IPS DF 4.7 (cell line): ENCODE results near the gene TOR1AIP1.
A peak's percentile ranks its signal among the peaks of the same experiment; 100 is the strongest.
"Not testable (repeated sequence)": the region's sequence is repeated elsewhere in the genome, so short reads cannot be mapped to it uniquely, and the experiment has no call there.

Experiments
- DNase-seq: peaks from one replicate; pipeline ENCODE4 v3.0.0-alpha.2; 2013; ENCODE audit warnings: low spot score; ENCODE audit errors: extremely low read depth

The TOR1AIP1 gene

GRCh38 chr1:179882253-179883039 is at the start of gene TOR1AIP1:
TOR1AIP1 (plus strand) TSS chr1:179882285; CDS start chr1:179882503, 218 bp downstream.
- peak; percentile 74 for DNase-seq

DNA sequence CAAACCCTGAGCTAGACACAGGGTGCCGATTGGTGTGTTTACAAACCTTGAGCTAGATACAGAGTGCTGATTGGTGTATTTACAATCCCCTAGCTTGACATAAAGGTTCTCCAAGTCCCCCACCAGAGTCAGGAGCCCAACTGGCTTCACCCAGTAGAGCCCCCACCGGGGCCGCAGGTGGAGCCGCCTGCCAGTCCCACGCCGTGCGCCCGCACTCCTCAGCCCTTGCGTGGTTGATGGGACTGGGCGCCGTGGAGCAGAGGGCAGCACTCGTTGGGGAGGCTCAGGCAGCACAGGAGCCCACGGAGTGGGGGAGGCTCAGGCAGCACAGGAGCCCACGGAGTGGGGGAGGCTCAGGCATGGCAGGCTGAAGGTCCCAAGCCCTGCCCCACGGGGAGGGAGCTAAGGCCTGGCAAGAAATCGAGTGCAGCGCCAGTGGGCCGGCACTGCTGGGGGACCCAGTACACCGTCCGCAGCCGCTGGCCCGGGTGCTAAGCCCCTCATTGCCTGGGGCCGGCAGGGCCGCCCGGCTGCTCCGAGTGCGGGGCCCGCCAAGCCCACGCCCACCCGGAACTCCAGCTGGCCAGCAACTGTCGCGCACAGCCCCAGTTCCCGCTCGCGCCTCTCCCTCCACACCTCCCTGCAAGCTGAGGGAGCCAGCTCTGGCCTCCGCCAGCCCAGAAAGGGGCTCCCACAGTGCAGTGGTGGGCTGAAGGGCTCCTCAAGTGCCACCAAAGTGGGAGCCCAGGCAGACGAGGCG is 45.2 kb upstream of the TOR1AIP1 start:
- DNase-seq, result not testable (repeated sequence)

DNA sequence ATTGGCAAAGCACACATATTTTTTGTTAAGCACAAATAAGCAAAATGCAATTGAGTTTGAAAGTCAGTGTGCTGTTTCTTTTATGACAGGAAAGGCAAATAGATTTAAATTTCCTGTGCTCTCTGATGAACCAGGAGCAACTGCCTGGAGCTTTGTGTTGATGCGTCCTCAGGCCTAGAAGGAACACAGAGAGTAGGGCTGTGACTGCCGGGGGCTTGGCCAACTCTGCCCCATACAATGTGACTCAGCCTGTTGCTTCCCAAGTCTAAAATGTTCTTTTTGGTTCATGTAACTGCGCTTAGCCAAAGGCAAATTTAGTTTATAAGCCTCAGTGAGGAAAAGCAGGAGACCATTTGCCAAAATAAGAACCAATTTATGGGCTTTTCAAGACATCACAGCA is 42.0 kb upstream of the TOR1AIP1 start:
- DNase-seq, result no peak

GRCh38 chr1:179848233-179848632 is 33.9 kb upstream of the TOR1AIP1 start:
- no peak for DNase-seq

DNA sequence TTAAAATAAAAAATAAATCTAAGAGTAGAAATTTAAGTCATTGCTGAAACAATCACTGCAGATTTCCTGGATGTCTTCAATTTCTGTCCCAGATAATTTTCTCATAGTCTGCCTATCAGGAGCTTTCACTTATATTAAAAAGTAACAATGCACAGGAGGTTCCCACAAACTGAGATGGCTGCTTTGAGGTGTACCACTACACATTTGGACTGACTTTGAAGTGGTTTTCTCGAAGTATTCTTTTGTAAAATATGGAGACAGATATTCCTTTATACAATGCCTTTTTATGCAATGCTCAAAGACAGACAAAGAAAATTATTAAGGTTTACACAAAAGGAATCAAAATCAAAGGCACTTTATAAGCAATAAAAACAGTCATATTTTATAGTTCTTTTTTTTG is 29.0 kb upstream of the TOR1AIP1 start:
- DNase-seq, result no peak

GRCh38 chr1:179855831-179856230 is 26.3 kb upstream of the TOR1AIP1 start:
- DNase-seq, result not testable (repeated sequence)

DNA sequence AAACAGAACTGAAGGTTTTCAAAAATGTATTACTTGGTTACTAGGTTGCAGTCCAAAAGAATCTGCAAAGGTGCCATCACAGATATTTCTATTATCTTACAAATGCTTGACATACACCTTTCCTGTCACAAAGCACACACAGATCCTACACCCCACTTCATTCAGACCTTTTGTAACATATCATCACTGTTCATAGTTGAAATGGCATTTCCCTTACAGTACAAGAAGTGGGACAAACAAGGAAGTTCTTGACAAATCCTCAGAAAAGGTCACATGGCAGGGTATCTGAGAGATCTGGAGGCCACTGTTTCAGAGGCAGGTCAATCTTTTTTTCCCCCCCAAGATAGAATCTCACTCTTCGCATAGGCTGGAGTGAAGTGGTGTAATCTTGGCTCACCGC is 25.8 kb upstream of the TOR1AIP1 start:
- no peak for DNase-seq

- DNase-seq, result no peak
Measured at GRCh38 chr1:179857009-179857408, 25.1 kb upstream of the TOR1AIP1 start.

DNA sequence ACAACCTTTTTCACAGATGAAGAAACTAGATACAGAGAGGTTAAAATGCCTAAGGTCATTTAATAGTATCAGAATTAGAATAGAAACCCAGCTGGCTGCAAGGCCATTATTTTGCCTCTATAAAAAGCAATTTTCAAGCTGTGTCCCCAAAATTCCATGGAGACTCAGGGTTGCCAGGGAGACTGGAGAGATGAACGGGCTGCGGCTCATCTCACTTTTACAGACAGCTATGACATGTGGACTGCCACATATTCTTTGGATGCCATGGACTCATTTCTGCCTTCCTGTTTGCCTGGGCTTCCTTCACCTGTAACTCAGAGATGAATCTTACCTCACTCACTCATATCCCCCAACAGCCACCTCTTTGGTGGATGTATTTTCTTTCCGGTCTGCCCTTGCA is 21.4 kb upstream of the TOR1AIP1 start:
- DNase-seq, result no peak

GRCh38 chr1:179865377-179865776 is 16.7 kb upstream of the TOR1AIP1 start:
- no peak for DNase-seq

GRCh38 chr1:179866616-179867015 is 15.5 kb upstream of the TOR1AIP1 start:
- no peak for DNase-seq

GRCh38 chr1:179867493-179868330 is 14.4 kb upstream of the TOR1AIP1 start:
- DNase-seq, result peak; percentile 11

DNA sequence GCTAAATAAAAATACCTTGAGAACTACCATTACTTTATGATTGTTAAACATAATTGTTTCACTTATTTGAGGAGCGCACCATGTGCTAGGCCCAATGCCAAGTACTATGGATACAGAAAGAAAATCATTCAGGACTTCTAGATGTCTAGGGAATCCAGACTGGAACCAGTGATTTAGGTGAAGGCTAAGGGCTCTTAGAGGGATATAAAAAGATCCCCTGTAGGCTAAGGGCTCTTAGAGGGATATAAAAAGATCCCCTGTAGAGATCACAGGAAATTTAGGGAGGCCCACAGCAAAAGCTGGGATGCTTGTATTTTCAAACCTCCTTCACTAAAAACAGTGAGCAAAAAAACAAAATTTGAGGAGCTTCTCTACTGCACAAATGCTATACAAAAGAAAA is 11.2 kb upstream of the TOR1AIP1 start:
- DNase-seq, result no peak

DNA sequence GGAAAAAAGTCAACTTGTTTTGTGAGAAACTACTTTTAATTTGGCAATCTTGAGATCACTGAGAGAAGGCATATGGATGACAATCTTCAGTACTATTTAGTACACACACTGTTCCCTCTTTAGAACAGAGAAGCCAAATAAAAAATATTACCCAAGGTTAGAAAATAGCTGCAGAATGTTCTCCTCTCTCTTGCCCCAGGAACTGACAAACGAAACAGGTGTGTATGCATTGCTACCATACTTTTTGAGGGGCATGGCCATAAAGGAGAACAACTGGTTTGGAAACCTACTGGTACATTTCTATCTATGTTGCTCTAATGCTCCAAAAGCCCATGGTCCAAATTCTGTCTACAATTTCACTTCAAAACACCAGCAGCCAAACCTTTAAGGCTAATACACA is 10.1 kb upstream of the TOR1AIP1 start:
- no peak for DNase-seq

DNA sequence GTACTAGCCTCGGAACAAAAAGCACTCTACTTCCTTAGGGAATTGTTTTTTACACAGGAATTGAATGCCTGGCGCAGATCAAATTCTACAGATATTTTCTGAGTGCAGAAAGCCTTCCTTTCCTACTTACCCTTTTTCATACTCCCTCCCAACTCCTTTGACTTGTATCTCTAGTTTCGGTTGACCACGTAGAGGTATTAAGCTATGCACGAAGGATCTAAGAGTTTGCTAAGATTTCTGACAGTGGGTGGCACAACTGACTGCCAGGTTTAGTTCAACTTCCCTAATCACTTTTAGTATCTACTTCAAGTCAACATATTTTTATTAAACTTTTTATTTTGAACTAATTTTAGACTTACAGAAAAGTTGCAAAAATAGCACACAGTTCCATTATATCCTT is 9.5 kb upstream of the TOR1AIP1 start:
- DNase-seq, result no peak

DNA sequence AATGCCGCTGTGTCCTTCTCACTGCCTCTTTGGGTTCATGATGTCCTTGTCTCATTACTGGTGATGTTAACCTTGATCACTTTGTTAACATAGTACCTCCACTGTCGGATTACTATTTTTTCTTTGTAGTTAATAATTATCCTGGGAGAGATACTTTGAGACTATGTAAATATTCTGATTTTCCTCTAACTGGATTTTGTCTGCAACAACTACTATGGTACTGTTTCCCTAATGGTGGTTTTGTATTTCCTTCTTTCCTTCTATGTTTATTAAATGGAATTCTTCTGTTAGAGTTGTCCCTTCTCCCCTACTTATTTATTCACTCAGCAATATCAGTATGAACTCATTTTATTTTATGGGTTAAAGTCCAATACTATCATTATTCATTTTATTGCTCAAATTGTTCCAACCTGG is 8.6 kb upstream of the TOR1AIP1 start:
- no peak for DNase-seq

- no peak for DNase-seq
Measured at GRCh38 chr1:179875596-179876299, 6.3 kb upstream of the TOR1AIP1 start.

- no peak for DNase-seq
Measured at GRCh38 chr1:179876300-179876715, 5.8 kb upstream of the TOR1AIP1 start.

- peak; percentile 71 for DNase-seq
Measured at GRCh38 chr1:179877586-179878265, 4.4 kb upstream of the TOR1AIP1 start, which contains the start of gene TOR1AIP2. TOR1AIP2 (minus strand) TSS chr1:179877803; CDS start chr1:179852665, 25,138 bp downstream.

DNA sequence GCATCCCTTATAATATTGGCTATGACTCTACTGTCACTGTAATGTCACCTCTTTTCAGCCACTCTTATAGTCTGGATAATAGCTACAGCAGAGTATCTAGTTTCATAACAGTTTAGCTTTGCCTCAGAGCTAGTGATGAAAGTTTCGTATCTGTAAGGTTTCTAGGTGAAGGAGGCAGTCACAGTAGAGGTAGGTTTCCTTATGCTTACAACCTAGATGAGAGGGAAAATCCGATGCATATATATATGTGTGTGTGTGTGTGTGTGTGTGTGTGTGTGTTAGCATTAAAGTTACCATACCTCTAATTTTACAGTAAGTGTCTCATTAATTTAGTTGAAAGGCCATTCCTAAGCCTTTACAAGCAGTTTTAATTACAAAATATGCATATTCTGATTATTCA is 2.3 kb upstream of the TOR1AIP1 start:
- DNase-seq, result no peak
